IMR-90 (cell line): Measurements from ENCODE around the gene PLCG1. TPM values are rescaled to one million over a fixed set of nuclear protein-coding genes. Genes with fewer than 3 reads are reported as not detected.

Experiments
- ATAC-seq: fragments of 200-7000 bp; cut with Tn5 transposase; 2 replicates; pipeline ENCODE4 v1.9.1; 2020; ENCODE audit warnings: low read depth, mild to moderate bottlenecking, moderate library complexity
- BruUV-seq: library from RNA; stranded (reverse); fragments of 400-500 nt; replicated peaks from 2 replicates; lab custom pipeline; 2021; lab: Mats Ljungman, UMichigan
- CTCF ChIA-PET: fragments of 300-600 bp; formaldehyde crosslinking; extraction: SDS; loops from one replicate; lab custom pipeline; 2021; ENCODE audit warnings: antibody characterized with exemption; lab: Yijun Ruan, JAX
- POLR2A ChIA-PET: fragments of 300-600 bp; sonication (Branson Sonifier 250); formaldehyde crosslinking; loops from one replicate; lab custom pipeline; 2022; ENCODE audit warnings: antibody characterized with exemption; ENCODE audit not compliant: unreplicated experiment; lab: Charles Lee
- DNase-seq: peaks from one replicate; pipeline ENCODE4 v3.0.0; 2013
- H2AFZ ChIP-seq: replicated peaks from 2 replicates; pipeline ENCODE3; 2013; ENCODE audit warnings: low read length, mild to moderate bottlenecking; ENCODE audit not compliant: poor library complexity
- H2AK5ac ChIP-seq: 2 replicates; pipeline ENCODE4 v1.6.1; 2013; ENCODE audit warnings: low read depth, low read length, inconsistent platforms
- H2AK9ac ChIP-seq: replicated peaks from 2 replicates; pipeline ENCODE3; 2013; ENCODE audit warnings: mild to moderate bottlenecking, low read depth, low read length, moderate library complexity; ENCODE audit not compliant: poor library complexity
- H2BK120ac ChIP-seq: 2 replicates; pipeline ENCODE4 v1.6.1; 2013; ENCODE audit warnings: low read depth, low read length, inconsistent platforms
- H2BK15ac ChIP-seq: 3 replicates; pipeline ENCODE4 v1.6.1; 2013; ENCODE audit warnings: low read depth, low read length, inconsistent platforms
- H2BK20ac ChIP-seq: 2 replicates; pipeline ENCODE4 v1.6.1; 2013; ENCODE audit warnings: low read depth, mild to moderate bottlenecking, inconsistent platforms, low read length, moderate library complexity
- H2BK5ac ChIP-seq: 2 replicates; pipeline ENCODE4 v1.6.1; 2013; ENCODE audit warnings: mild to moderate bottlenecking, low read depth, low read length, inconsistent platforms; ENCODE audit not compliant: poor library complexity, severe bottlenecking
- H3K14ac ChIP-seq: replicated peaks from 2 replicates; pipeline ENCODE4 v1.6.1; 2013; ENCODE audit warnings: low read depth, low read length, inconsistent platforms
- H3K18ac ChIP-seq: 2 replicates; pipeline ENCODE4 v1.6.1; 2013; ENCODE audit warnings: low read depth, low read length, control low read depth
- H3K23ac ChIP-seq: 2 replicates; pipeline ENCODE4 v1.6.1; 2013; ENCODE audit warnings: low read depth, low read length, inconsistent platforms
- H3K27ac ChIP-seq: 2 replicates; pipeline ENCODE4 v1.5.1; 2013; ENCODE audit warnings: mild to moderate bottlenecking, control low read depth, low read length; ENCODE audit not compliant: insufficient read depth
- H3K27me3 ChIP-seq: 2 replicates; pipeline ENCODE4 v1.6.1; 2013; ENCODE audit warnings: low read length; ENCODE audit not compliant: control insufficient read depth, insufficient read depth
- H3K36me3 ChIP-seq: 2 replicates; pipeline ENCODE4 v1.6.1; 2013; ENCODE audit warnings: low read length, mixed read lengths; ENCODE audit not compliant: control insufficient read depth, insufficient read depth
- H3K4ac ChIP-seq: 2 replicates; pipeline ENCODE4 v1.6.1; 2013; ENCODE audit warnings: low read depth, low read length, inconsistent platforms
- H3K4me1 ChIP-seq: 2 replicates; pipeline ENCODE4 v1.6.1; 2013; ENCODE audit warnings: low read length, mixed read lengths; ENCODE audit not compliant: control insufficient read depth, insufficient read depth
- H3K4me2 ChIP-seq: 2 replicates; pipeline ENCODE4 v1.6.1; 2013; ENCODE audit warnings: low read depth, mild to moderate bottlenecking, control low read depth, low read length, moderate library complexity
- H3K4me3 ChIP-seq: 2 replicates; pipeline ENCODE4 v1.5.1; 2013; ENCODE audit warnings: low read depth, mild to moderate bottlenecking, control low read depth, low read length, moderate library complexity; ENCODE audit not compliant: insufficient read depth
- H3K56ac ChIP-seq: 2 replicates; pipeline ENCODE4 v1.6.1; 2013; ENCODE audit warnings: low read length, inconsistent platforms; ENCODE audit not compliant: insufficient read depth; ENCODE audit errors: extremely low read depth
- H3K79me1 ChIP-seq, 2 experiments: 2 replicates each; pipeline ENCODE4 v1.6.1; 2013; ENCODE audit warnings: low read length in 2 of 2, inconsistent platforms in 1 of 2, low read depth in 1 of 2
- H3K9ac ChIP-seq: 2 replicates; pipeline ENCODE4 v1.6.1; 2013; ENCODE audit warnings: low read depth, low read length, control low read depth
- H3K9me1 ChIP-seq: 2 replicates; pipeline ENCODE4 v1.6.1; 2013; ENCODE audit warnings: low read length, inconsistent platforms; ENCODE audit not compliant: insufficient read depth
- H3K9me3 ChIP-seq: 2 replicates; pipeline ENCODE4 v1.6.1; 2013; ENCODE audit warnings: low read length; ENCODE audit not compliant: control insufficient read depth, insufficient read depth
- H4K20me1 ChIP-seq: 2 replicates; pipeline ENCODE4 v1.6.1; 2013; ENCODE audit warnings: low read length, inconsistent platforms; ENCODE audit not compliant: insufficient read depth
- H4K5ac ChIP-seq: 2 replicates; pipeline ENCODE4 v1.6.1; 2013; ENCODE audit warnings: mild to moderate bottlenecking, low read depth, low read length, control low read depth
- H4K8ac ChIP-seq, 2 experiments: 2 replicates each; pipeline ENCODE4 v1.6.1; 2013; ENCODE audit warnings: low read depth in 2 of 2, low read length in 2 of 2, control low read depth in 1 of 2, inconsistent platforms in 1 of 2
- H4K91ac ChIP-seq: 2 replicates; pipeline ENCODE4 v1.6.1; 2013; ENCODE audit warnings: low read depth, low read length, inconsistent platforms; ENCODE audit not compliant: insufficient read depth
- BHLHE40 ChIP-seq: fragments of 150-350 bp; IDR thresholded peaks from 2 replicates; pipeline ENCODE4 v1.6.1; 2016; ENCODE audit warnings: mild to moderate bottlenecking, low read depth, low read length
- CEBPB ChIP-seq: IDR thresholded peaks from 2 replicates; pipeline ENCODE4 v1.6.1; 2012; ENCODE audit warnings: low read depth, low read length, improper control_type of control experiment
- CHD1 ChIP-seq: IDR thresholded peaks from 2 replicates; pipeline ENCODE4 v1.6.1; 2012; ENCODE audit warnings: low read depth, low read length, improper control_type of control experiment
- CTCF ChIP-seq: conservative IDR thresholded peaks from 2 replicates; pipeline ENCODE4 v1.5.1; 2012; ENCODE audit warnings: mild to moderate bottlenecking, low read depth, low read length, improper control_type of control experiment
- ELK1 ChIP-seq: fragments of 150-350 bp; IDR thresholded peaks from 2 replicates; pipeline ENCODE4 v1.6.1; 2016; ENCODE audit warnings: low read depth, mild to moderate bottlenecking, low read length, moderate library complexity, borderline replicate concordance
- FOS ChIP-seq: fragments of 150-350 bp; IDR thresholded peaks from 2 replicates; pipeline ENCODE4 v1.6.1; 2016; ENCODE audit warnings: low read depth, low read length
- MAFK ChIP-seq: IDR thresholded peaks from 2 replicates; pipeline ENCODE4 v1.6.1; 2012; ENCODE audit warnings: low read depth, low read length, improper control_type of control experiment
- MAZ ChIP-seq: IDR thresholded peaks from 2 replicates; pipeline ENCODE4 v1.6.1; 2012; ENCODE audit warnings: low read depth, mild to moderate bottlenecking, low read length, improper control_type of control experiment, moderate library complexity, borderline replicate concordance
- MXI1 ChIP-seq: IDR thresholded peaks from 2 replicates; pipeline ENCODE4 v1.6.1; 2012; ENCODE audit warnings: low read depth, mild to moderate bottlenecking, low read length, moderate library complexity, borderline replicate concordance
- NFE2L2 ChIP-seq: fragments of 150-350 bp; IDR thresholded peaks from 2 replicates; pipeline ENCODE4 v1.6.1; 2016; ENCODE audit warnings: low read depth, mild to moderate bottlenecking, low read length
- POLR2A ChIP-seq: IDR thresholded peaks from 2 replicates; pipeline ENCODE4 v1.6.1; 2012; ENCODE audit warnings: mild to moderate bottlenecking, low read depth, low read length
- RAD21 ChIP-seq: IDR thresholded peaks from 2 replicates; pipeline ENCODE4 v1.6.1; 2012; ENCODE audit warnings: low read length, improper control_type of control experiment
- RCOR1 ChIP-seq: IDR thresholded peaks from 2 replicates; pipeline ENCODE4 v1.6.1; 2012; ENCODE audit warnings: mild to moderate bottlenecking, low read length, improper control_type of control experiment; ENCODE audit not compliant: insufficient replicate concordance
- RFX5 ChIP-seq: IDR thresholded peaks from 2 replicates; pipeline ENCODE4 v1.8.0; 2012; ENCODE audit warnings: low read depth, mild to moderate bottlenecking, low read length, moderate library complexity
- SMC3 ChIP-seq: fragments of 150-350 bp; IDR thresholded peaks from 2 replicates; pipeline ENCODE4 v1.6.1; 2016; ENCODE audit warnings: low read depth, mild to moderate bottlenecking, antibody characterized with exemption, low read length, moderate library complexity
- USF2 ChIP-seq: fragments of 150-350 bp; IDR thresholded peaks from 2 replicates; pipeline ENCODE4 v1.6.1; 2017; ENCODE audit warnings: mild to moderate bottlenecking, antibody characterized with exemption, low read length, low read depth
- WGBS, 2 experiments: methylation state at CpG; one replicate each; pipeline versions ENCODE4 v1.1.5 to v1.1.7; 2013; ENCODE audit warnings: missing lambda C conversion rate in 2 of 2; ENCODE audit not compliant: insufficient read length in 1 of 2; ENCODE audit errors: extremely low coverage in 2 of 2; 5-methylcytosine and 5-hydroxymethylcytosine counted together
- dilution Hi-C: fragments of 300-500 bp; cut with HindIII; formaldehyde crosslinking; loops from one replicate; pipeline ENCODE4 v1.14.3; 2018; ENCODE audit warnings: low sequenced_read_pairs; ENCODE audit not compliant: unreplicated experiment
- in situ Hi-C: fragments of 300-500 bp; cut with MboI; formaldehyde crosslinking; loops from 3 replicates; pipeline ENCODE4 v1.14.3; 2019; ENCODE audit warnings: low sequenced_read_pairs, inconsistent platforms, mixed read lengths
- intact Hi-C: fragments of 100-400 bp; cut with micrococcal nuclease; formaldehyde crosslinking; loops from 2 replicates; pipeline ENCODE4 v1.10.0; 2022
- polyA plus RNA-seq, 3 experiments: library from polyadenylated mRNA; depleted of rRNA; stranded (reverse); fragments of >200 nt; gene quantifications; 2 replicates each; pipeline ENCODE4 v1.2.3, GENCODE V29; 2012; ENCODE audit warnings: low replicate concordance in 1 of 3
- total RNA-seq: library from RNA; depleted of rRNA; stranded (reverse); fragments of >200 nt; gene quantifications from 2 replicates; pipeline ENCODE4 v1.2.3, GENCODE V29; 2012

Gene PLCG1
- total and polyA plus RNA-seq, 2 of the 4 experiments (the other 2 are of a cell fraction) = 59.1 to 69.1 TPM

GRCh38 chr20:41160686-41161085, 23.3 kb downstream of the PLCG1 start:
- no peak overlapping the region for H3K56ac ChIP-seq
- no peak overlapping the region for H3K14ac ChIP-seq
- H4K91ac ChIP-seq = no peak overlapping the region
- CTCF ChIA-PET = no interaction called here
- intact Hi-C loops = no loop called here
- no peak overlapping the region for H2BK120ac ChIP-seq
- WGBS, 2 experiments = 100% methylated on average over 1 of the region's 2 CpGs; no CpG with 5 or more reads in 1 of the 2 experiments
- no peak overlapping the region for H3K4ac ChIP-seq
- H3K4me3 ChIP-seq = no peak overlapping the region
- H2BK15ac ChIP-seq = no peak overlapping the region
- peaks cover 47 to 80% of the 10 kb centered on the region in 2 experiments for H3K79me1 ChIP-seq
- in situ Hi-C loops = loop anchor here (25.0 kb wide), 1 partner anchor 452 kb away; the partner anchor contains the start of gene CHD6
- peaks cover 68% of the 10 kb centered on the region for H4K20me1 ChIP-seq
- H3K18ac ChIP-seq = no peak overlapping the region
- TF ChIP-seq RFX5 (no peak), MXI1 (no peak), MAZ (no peak), USF2 (no peak), NFE2L2 (no peak), SMC3 (no peak), RCOR1 (no peak), POLR2A (no peak), RAD21 (no peak), CHD1 (no peak), CEBPB (no peak), ELK1 (no peak), CTCF (no peak), FOS (no peak), BHLHE40 (no peak), MAFK (no peak)
- POLR2A ChIA-PET = no interaction called here
- H3K27ac ChIP-seq = no peak overlapping the region
- H2AK5ac ChIP-seq = no peak overlapping the region
- H3K9me3 ChIP-seq = no peaks in the 10 kb centered on the region
- no peak overlapping the region for H2AK9ac ChIP-seq
- H3K23ac ChIP-seq = no peak overlapping the region
- H3K27me3 ChIP-seq = no peaks in the 10 kb centered on the region
- H3K9me1 ChIP-seq = peaks cover 36% of the 10 kb centered on the region
- H3K4me1 ChIP-seq = no peaks in the 10 kb centered on the region
- DNase-seq (no peak), ATAC-seq (no peak)
- H2BK5ac ChIP-seq = no peak overlapping the region
- no peak overlapping the region for H2AFZ ChIP-seq
- H4K5ac ChIP-seq = no peak overlapping the region
- peaks cover 58% of the 10 kb centered on the region for H3K36me3 ChIP-seq
- no peak overlapping the region for H4K8ac ChIP-seq
- BruUV-seq = no TSS peak
- no peak overlapping the region for H3K9ac ChIP-seq
- dilution Hi-C loops = no loop called here
- no peak overlapping the region for H2BK20ac ChIP-seq
- no peak overlapping the region for H3K4me2 ChIP-seq
